ENCODE data around the gene FLNC.

Gene FLNC

GRCh38 chr7:128843938-128844621, 13.9 kb downstream of the FLNC start:
- DNase-seq (ENCODE audit: low spot score): no peak

DNA sequence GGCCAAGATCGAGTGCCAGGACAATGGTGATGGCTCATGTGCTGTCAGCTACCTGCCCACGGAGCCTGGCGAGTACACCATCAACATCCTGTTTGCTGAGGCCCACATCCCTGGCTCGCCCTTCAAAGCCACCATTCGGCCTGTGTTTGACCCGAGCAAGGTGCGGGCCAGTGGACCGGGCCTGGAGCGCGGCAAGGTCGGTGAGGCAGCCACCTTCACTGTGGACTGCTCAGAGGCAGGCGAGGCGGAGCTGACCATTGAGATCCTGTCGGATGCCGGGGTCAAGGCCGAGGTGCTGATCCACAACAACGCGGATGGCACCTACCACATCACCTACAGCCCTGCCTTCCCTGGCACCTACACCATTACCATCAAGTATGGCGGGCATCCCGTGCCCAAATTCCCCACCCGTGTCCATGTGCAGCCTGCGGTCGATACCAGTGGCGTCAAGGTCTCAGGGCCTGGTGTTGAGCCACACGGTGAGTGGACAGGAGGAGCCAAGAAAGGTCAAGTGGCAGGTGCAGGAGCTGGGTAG, 14.6 kb downstream of the FLNC start:
- no peak for DNase-seq (ENCODE audit: low spot score)

GRCh38 chr7:128845475-128845874, 15.3 kb downstream of the FLNC start:
- DNase-seq (ENCODE audit: low spot score): no peak

DNA sequence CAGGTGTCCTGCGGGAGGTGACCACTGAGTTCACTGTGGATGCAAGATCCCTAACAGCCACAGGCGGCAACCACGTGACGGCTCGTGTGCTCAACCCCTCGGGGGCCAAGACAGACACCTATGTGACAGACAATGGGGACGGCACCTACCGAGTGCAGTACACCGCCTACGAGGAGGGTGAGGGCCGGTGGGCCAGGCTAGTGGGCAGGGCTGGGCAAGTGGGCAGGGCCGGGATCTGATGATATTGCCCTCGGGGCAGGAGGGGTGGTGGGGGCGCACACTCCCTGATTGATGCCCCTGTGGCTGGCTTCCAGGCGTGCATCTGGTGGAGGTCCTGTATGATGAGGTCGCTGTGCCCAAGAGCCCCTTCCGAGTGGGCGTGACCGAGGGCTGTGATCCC, 15.8 kb downstream of the FLNC start:
- DNase-seq (ENCODE audit: low spot score): no peak

DNA sequence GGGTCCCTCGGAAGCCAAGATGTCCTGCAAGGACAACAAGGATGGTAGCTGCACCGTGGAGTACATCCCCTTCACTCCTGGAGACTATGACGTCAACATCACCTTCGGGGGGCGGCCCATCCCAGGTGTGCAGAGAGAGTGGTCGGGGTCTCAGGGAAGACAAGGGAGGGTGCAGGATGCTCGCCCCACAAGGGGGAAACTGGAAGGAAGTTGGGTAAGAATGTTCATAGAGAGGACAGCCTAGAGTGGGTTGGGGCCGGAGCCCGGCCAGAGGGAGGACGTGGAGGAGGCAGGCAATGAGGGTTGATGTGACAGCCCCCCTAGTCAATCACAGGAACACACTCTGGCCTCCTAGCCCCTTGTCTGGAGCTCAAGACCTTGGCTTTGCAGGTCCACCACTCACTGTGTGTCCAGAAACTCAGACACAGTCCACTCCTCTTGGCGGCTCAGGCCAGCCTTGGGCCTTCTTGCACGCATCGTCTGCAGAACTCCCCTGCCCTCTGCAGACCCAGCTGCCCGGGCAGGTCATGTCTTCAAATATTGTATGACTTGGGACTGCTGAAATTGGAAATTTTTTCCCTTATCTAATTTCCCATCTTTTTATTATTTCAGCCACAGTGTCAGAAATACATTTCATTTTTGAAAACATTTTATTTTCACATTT, 16.7 kb downstream of the FLNC start:
- DNase-seq (ENCODE audit: low spot score): no peak

GRCh38 chr7:128847721-128848211, 17.6 kb downstream of the FLNC start:
- DNase-seq (ENCODE audit: low spot score): no peak

DNA sequence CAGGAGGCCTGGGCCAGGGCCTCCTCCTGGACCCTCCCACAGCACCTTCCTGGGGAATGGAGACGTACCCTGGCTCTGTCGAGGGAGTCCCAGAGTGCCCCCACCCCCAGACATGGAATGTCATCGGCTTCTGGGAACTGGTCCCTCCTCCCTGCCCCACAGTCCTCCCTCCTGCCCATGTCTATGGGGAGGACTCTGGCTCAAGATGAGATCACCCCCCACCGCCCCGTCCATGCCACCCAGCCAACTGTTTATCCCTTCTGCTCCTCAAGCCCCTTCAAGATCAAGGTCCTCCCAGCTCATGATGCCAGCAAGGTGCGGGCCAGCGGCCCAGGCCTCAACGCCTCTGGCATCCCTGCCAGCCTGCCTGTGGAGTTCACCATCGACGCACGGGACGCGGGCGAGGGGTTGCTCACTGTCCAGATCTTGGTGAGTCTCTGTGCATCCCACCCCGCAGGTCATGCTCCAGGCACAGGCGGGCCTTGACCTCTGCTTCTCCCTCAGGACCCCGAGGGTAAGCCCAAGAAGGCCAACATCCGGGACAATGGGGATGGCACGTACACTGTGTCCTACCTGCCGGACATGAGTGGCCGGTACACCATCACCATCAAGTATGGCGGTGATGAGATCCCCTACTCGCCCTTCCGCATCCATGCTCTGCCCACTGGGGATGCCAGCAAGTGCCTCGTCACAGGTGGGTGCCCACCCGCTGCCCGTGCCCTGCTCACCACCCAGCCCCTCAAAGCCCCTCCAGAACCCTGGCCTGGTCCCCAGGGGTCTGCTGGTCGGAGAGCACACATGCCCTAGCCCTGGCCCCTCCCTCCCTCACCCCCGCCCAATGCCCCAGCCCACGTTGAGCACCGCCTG, 18.3 kb downstream of the FLNC start:
- DNase-seq (ENCODE audit: low spot score): no peak

- no peak for DNase-seq (ENCODE audit: low spot score)
Observed at GRCh38 chr7:128849156-128849515, 18.9 kb downstream of the FLNC start.

DNA sequence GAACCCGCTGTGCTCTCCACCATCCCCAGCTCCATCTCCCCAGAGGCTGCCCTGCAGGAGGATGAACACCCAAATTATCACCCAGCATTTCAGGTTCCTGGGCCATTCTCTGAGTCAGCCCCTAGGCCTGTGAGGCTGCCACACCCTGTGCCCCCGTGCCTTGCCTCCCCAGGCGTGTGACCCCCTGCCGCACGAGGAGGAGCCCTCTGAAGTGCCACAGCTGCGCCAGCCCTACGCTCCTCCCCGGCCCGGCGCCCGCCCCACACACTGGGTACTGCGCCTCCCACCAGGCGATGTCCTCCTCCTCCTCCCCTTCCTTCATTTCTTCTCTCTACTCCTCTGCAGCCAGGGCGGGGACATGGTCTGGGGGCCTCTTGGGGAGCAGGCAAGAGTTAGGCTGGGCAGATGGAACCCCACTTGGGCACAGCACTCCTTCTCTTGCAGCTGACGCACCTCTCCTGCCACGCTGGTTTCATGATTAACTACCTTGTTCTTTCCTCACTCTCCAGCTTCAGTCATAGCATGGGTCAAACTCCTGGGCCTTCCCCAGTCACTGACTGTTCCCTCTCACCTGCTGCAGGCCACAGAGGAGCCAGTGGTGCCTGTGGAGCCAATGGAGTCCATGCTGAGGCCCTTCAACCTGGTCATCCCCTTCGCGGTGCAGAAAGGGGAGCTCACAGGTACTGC, 19.7 kb downstream of the FLNC start:
- DNase-seq (ENCODE audit: low spot score): no peak

- no peak for DNase-seq (ENCODE audit: low spot score)
Observed at GRCh38 chr7:128852537-128853254, 22.5 kb downstream of the FLNC start.

DNA sequence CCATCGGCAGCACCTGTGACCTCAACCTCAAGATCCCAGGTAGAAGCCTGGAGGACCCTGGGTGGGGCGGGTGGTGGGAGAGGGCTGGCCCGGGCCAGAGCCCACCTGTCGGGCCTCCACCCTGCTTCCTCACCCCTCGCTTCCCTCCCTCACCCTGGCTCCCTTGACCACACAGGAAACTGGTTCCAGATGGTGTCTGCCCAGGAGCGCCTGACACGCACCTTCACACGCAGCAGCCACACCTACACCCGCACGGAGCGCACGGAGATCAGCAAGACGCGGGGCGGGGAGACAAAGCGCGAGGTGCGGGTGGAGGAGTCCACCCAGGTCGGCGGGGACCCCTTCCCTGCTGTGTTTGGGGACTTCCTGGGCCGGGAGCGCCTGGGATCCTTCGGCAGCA, 23.6 kb downstream of the FLNC start:
- no peak for DNase-seq (ENCODE audit: low spot score)

- no peak for DNase-seq (ENCODE audit: low spot score)
Observed at GRCh38 chr7:128854396-128854795, 24.2 kb downstream of the FLNC start.

DNA sequence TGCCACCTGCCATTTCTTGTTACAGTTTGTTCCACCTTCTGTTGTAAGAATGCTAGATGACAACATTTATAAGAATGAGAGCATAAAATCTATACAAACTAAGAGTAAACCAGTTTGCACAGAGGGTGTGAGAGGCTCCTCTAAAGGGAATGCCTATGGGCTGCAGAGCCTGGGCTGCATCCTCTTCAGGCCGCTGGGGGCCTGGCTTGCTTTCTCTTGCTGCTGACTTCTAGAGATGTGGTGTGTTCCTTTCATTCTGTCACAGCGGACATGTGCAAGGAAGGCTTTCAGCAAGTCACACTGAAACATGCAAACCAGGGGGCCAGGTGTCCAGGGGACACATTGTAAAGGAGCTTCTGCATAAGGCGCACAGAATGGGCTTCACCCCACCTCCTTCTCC, 25.4 kb downstream of the FLNC start:
- no peak for DNase-seq (ENCODE audit: low spot score)

DNA sequence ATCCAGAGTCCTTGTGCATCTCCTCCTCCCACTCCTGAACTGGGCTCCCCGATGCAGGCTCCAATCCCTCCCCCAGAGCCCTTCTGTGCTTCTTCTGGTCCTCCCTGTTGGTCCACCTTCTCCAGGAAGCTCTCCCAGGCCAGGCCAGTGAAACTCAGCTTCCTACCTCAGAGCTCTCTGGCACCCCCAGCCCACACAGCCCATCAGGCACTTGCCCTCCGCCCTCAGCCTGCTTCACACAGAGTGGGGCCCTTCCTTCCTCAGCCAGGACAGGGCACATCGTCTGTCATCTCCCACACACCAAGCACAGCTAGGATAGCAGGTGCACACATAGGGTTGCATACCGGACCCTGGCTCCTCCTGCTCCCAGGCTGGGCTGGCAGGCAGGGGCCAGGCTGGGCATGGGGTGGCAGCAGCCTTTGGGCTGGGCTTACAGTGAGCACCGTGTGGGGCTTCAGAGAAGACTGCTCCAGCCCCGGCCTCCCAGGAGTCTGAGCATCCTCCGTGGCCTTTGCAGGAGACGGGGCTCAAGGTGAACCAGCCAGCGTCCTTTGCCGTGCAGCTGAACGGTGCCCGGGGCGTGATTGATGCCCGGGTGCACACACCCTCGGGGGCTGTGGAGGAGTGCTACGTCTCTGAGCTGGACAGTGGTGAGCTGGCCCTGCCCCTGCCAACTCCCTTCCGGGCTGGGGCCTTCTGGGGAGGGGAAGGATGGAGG, 26.0 kb downstream of the FLNC start:
- DNase-seq (ENCODE audit: low spot score): no peak

DNA sequence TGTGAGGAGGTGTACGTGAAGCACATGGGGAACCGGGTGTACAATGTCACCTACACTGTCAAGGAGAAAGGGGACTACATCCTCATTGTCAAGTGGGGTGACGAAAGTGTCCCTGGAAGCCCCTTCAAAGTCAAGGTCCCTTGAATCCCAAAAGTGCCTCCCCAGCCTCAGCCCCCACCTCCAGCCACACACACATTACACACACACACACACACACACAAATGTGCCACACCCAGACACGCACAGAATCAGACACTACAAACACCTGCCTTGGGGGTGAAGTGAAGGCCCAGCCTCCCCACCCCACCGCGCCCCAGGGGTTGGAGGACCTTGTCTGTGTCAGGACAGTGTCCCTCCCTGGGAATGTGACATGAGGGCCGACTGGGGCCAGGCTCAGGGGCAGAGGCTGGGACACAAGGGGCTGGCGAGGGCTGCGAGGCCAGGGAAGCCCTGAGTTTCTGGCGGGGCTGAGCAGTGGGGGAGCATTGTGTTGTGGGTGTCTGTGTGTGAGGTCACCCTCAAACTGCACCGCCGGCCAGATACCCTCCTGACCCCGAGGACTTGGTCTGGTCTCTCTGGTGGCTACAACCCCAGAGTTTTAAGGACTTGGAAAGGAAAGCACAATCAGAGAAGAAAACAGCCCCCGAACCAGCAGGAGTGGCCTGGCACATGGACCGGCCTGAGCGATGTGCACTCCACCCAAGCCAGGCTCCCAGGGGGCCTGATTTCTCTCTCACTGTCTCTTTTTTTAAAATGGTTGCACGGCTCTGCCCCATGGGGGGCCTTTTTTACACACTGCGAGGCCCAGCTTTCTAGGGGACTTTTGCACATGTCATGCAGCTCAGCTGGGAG, 28.4 kb downstream of the FLNC start:
- no peak for DNase-seq (ENCODE audit: low spot score)

DNA sequence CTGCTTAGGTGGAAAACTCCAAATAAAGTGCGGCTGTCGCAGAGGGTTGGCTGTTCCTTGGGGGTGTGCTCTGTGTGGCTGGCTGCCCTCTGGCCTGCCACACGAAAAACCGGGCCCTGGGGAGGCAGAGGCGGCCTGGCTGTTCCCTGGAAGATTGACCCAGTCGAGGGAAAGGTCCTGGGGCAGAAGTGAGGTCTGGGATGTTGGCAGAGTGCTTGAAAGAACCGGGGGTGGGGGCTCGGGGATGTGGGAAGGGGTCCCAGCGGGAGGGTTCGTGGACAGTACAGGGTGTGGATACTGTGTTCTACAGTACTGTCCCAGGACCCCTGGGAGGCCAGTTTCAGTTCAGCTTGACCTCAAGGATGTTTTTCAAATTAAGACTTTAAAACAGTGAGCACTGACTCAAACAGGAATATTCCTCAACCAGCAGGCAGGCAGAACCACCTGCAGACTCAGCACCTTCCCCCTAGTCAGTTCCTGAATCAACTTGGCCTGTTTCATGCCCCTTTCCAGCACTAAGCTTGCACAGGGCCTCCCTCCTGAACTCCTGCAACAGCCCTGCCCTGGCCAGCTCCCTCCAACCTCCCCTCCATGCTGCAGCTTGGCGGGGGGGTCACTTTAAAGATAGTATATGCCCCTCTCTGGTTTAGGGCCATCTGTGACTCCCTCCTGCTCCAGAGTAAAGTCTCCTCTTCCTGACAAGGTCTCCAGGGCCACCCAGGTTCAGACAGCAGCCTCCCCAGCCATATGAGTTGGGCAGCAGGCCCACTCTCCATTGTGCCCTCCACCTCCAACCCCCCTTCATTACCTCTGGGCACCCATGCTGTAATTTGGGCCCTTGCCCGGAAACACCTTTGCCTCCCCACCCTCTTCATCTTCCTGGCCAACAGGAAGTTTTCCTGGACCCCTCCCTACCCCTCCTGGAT, 29.3 kb downstream of the FLNC start:
- DNase-seq (ENCODE audit: low spot score): no peak

- DNase-seq (ENCODE audit: low spot score): no peak
Observed at GRCh38 chr7:128860158-128861073, 30.2 kb downstream of the FLNC start.

All from hematopoietic multipotent progenitor cell treated with erythropoietin and hydrocortisone succinate and interleukin-3 and kit ligand, for 17 days (in vitro differentiated cells).